CD4-positive, alpha-beta memory T cell (primary cell): ENCODE measurements around the gene PSME2. TPM values are rescaled to one million over a fixed set of nuclear protein-coding genes. Genes with fewer than 3 reads are reported as not detected.

Experiments
- CTCF ChIA-PET: fragments of 350-600 bp; sonication (Branson Sonifier 250); formaldehyde crosslinking; loops from one replicate; lab custom pipeline; 2021; ENCODE audit warnings: inconsistent platforms; ENCODE audit not compliant: partially characterized antibody; lab: Charles Lee
- POLR2A ChIA-PET: fragments of 350-600 bp; sonication (Branson Sonifier 250); formaldehyde crosslinking; loops from one replicate; lab custom pipeline; 2021; ENCODE audit not compliant: partially characterized antibody; lab: Charles Lee
- DNase-seq, 5 donors: peaks; one replicate each; pipeline versions ENCODE4 v3.0.0 to v3.0.0-alpha.2; 2020 to 2022; ENCODE audit warnings: mixed read lengths in 1 of 5
- H3K27ac ChIP-seq: one replicate; pipeline ENCODE4 v1.7.0; 2013; ENCODE audit warnings: low read depth, low read length
- H3K27me3 ChIP-seq: 2 replicates; pipeline ENCODE4 v1.7.0; 2013; ENCODE audit warnings: mild to moderate bottlenecking, low read length, moderate library complexity; ENCODE audit not compliant: insufficient read depth
- H3K36me3 ChIP-seq: 2 replicates; pipeline ENCODE4 v1.7.0; 2013; ENCODE audit warnings: mild to moderate bottlenecking, low read length, moderate library complexity; ENCODE audit not compliant: insufficient read depth
- H3K4me1 ChIP-seq: 2 replicates; pipeline ENCODE4 v1.7.0; 2013; ENCODE audit warnings: mild to moderate bottlenecking, low read length, moderate library complexity; ENCODE audit not compliant: insufficient read depth
- H3K4me3 ChIP-seq, 2 donors: one replicate each; pipeline ENCODE4 v1.7.0; 2013; ENCODE audit warnings: low read length in 2 of 2, mild to moderate bottlenecking in 1 of 2
- H3K9me3 ChIP-seq, 2 donors: one replicate each; pipeline ENCODE4 v1.7.0; 2013; ENCODE audit warnings: low read length in 2 of 2, control low read depth in 1 of 2; ENCODE audit not compliant: control insufficient read depth in 1 of 2
- H3K27ac Mint-ChIP-seq, 7 donors: one replicate each; pipeline ENCODE4 v1.8.0; 2020 to 2021; ENCODE audit warnings: mixed read lengths in 7 of 7, mild to moderate bottlenecking in 6 of 7, inconsistent platforms in 3 of 7, moderate library complexity in 3 of 7
- H3K27me3 Mint-ChIP-seq, 2 donors: one replicate each; pipeline ENCODE4 v1.8.0; 2020 to 2021; ENCODE audit warnings: mixed read lengths in 2 of 2
- H3K36me3 Mint-ChIP-seq, 2 donors: one replicate each; pipeline ENCODE4 v1.8.0; 2020 to 2021; ENCODE audit warnings: mixed read lengths in 2 of 2, inconsistent platforms in 1 of 2, mild to moderate bottlenecking in 1 of 2
- H3K4me1 Mint-ChIP-seq, 4 donors: one replicate each; pipeline ENCODE4 v1.8.0; 2020 to 2021; ENCODE audit warnings: mixed read lengths in 4 of 4, mild to moderate bottlenecking in 1 of 4
- H3K4me3 Mint-ChIP-seq, 8 donors: one replicate each; pipeline ENCODE4 v1.8.0; 2020 to 2021; ENCODE audit warnings: mixed read lengths in 8 of 8, mild to moderate bottlenecking in 7 of 8, moderate library complexity in 6 of 8, inconsistent platforms in 3 of 8
- H3K9me3 Mint-ChIP-seq, 8 donors: one replicate each; pipeline ENCODE4 v1.8.0; 2020 to 2021; ENCODE audit warnings: mixed read lengths in 8 of 8, mild to moderate bottlenecking in 5 of 8, inconsistent platforms in 3 of 8, moderate library complexity in 1 of 8
- intact Hi-C: fragments of 100-400 bp; cut with micrococcal nuclease; formaldehyde crosslinking; loops from one replicate; pipeline ENCODE4 v1.15.1; 2023
- polyA plus RNA-seq, 2 donors: library from polyadenylated mRNA; unstranded; fragments of 300-500 nt; fragmentation: Illumina TruSeq; gene quantifications; one replicate each; pipeline ENCODE4 v1.2.3, GENCODE V29; 2021
- total RNA-seq, 2 experiments: library from RNA; stranded (reverse); gene quantifications; one replicate each; pipeline ENCODE4 v1.2.3, GENCODE V29; 2021

The PSME2 gene
- total and polyA plus RNA-seq, 4 experiments from 2014 or later, result 143 to 815 (median 331) TPM

DNA sequence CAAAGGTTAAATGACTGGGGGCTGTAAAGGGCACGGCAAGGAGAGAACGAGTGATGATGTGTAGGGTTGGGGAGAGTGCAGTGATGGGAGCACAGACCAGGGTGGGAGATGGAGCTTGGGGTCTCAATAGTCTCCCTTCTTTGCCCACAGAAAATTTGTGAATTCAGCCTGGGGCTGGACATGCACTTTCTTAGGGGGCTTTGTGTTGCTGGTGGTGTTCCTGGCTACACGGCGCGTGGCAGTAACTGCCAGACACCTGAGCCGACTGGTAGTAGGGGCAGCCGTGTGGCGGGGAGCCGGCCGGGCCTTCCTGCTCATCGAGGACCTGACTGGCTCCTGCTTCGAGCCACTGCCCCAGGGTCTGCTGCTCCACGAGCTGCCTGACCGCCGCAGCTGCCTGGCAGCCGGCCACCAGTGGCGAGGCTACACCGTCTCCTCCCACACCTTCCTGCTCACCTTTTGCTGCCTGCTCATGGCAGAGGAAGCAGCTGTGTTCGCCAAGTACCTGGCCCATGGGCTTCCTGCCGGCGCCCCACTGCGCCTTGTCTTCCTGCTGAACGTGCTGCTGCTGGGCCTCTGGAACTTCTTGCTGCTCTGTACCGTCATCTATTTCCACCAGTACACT is 14.2 kb downstream of the PSME2 start:
- ChIA-PET POLR2A (interaction anchor here (0.6 to 16.1 kb wide), 9 partner anchors 9 to 321 kb away, joined by 3 to 347 read pairs (median 5); partner anchors contain the start of genes CARMIL3, DCAF11, EMC9 and IPO4), CTCF (interaction anchor here (1.2 to 2.6 kb wide), 5 partner anchors 16 to 74 kb away, joined by 4 to 15 read pairs (median 4); partner anchors contain the start of genes DCAF11, IRF9 and NRL)
- peak overlapping the region; percentile 85 to 96 (median 90) for H3K27ac Mint-ChIP-seq
- peaks cover 0 to 2% (median 0%) of the 10 kb centered on the region in 8 donors for H3K9me3 Mint-ChIP-seq
- intact Hi-C loops, result no loop called here
- Histone ChIP-seq H3K9me3 (no peaks in the 10 kb centered on the region), H3K27me3 (no peaks in the 10 kb centered on the region), H3K36me3 (peaks cover 2% of the 10 kb centered on the region), H3K4me1 (peaks cover 32% of the 10 kb centered on the region), H3K4me3 (no peak overlapping the region), H3K27ac (peak overlapping the region; percentile 41)
- H3K36me3 Mint-ChIP-seq, result peaks cover 2 to 9% of the 10 kb centered on the region in 2 donors
- peak overlapping the region; percentile 47 to 87 (median 60) for H3K4me3 Mint-ChIP-seq
- no peaks in the 10 kb centered on the region for H3K27me3 Mint-ChIP-seq
- DNase-seq, result peak in 4 of 5 donors; percentile 32 to 57 (median 34)
- peaks cover 25 to 41% (median 32%) of the 10 kb centered on the region in 4 donors for H3K4me1 Mint-ChIP-seq

DNA sequence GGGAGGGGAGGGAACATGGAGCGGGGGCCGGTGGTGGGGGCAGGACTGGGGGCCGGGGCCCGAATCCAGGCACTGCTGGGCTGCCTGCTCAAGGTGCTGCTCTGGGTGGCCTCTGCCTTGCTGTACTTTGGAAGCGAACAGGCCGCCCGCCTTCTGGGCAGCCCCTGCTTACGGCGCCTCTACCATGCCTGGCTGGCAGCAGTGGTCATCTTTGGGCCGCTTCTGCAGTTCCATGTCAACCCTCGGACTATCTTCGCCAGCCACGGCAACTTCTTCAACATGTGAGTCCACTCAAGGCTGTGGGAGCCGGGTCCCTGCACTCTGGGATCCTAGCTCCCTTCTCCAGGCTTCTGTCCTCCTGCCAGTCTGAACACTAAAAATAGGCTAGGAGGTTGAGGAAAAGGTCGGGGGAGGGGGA is 14.9 kb downstream of the PSME2 start:
- POLR2A ChIA-PET, result interaction anchor here (0.6 to 16.1 kb wide), 6 partner anchors 10 to 322 kb away, joined by 3 to 347 read pairs (median 4); partner anchors contain the start of genes CARMIL3, DCAF11, EMC9 and IRF9

GRCh38 chr14:24130717-24131548 is 15.5 kb downstream of the PSME2 start:
- Histone ChIP-seq H3K27ac (no peak overlapping the region), H3K9me3 (no peaks in the 10 kb centered on the region), H3K4me1 (peaks cover 24% of the 10 kb centered on the region), H3K27me3 (no peaks in the 10 kb centered on the region), H3K4me3 (no peak overlapping the region), H3K36me3 (no peaks in the 10 kb centered on the region)
- CTCF ChIA-PET, result interaction anchor here (1.2 to 2.1 kb wide), 2 partner anchors 22 to 73 kb away, joined by 4 to 5 read pairs; no protein-coding TSS in a partner anchor
- Mint-ChIP-seq H3K4me1 (peaks cover 20 to 34% (median 25%) of the 10 kb centered on the region in 4 donors), H3K9me3 (peaks cover 0 to 2% (median 0%) of the 10 kb centered on the region in 8 donors), H3K27me3 (no peaks in the 10 kb centered on the region), H3K4me3 (peak overlapping the region in 2 of 8 donors; percentile 10 to 48), H3K27ac (peak overlapping the region in 6 of 7 donors; percentile 22 to 79 (median 64)), H3K36me3 (peaks cover 0 to 2% of the 10 kb centered on the region in 2 donors)
- POLR2A ChIA-PET, result interaction anchor here (1.1 to 16.1 kb wide), 4 partner anchors 10 to 31 kb away, joined by 3 to 347 read pairs (median 13); partner anchors contain the start of genes DCAF11, EMC9, IRF9 and NRL
- intact Hi-C loops, result no loop called here
- DNase-seq, result no peak

More for the DNA sequence above, 14.9 kb downstream of the PSME2 start:
- no peak overlapping the region for H3K4me3 ChIP-seq
- CTCF ChIA-PET, result interaction anchor here (1.2 to 2.6 kb wide), 3 partner anchors 16 to 74 kb away, joined by 4 to 15 read pairs (median 5); partner anchors contain the start of genes DCAF11 and NRL
- no peaks in the 10 kb centered on the region for H3K9me3 ChIP-seq
- Mint-ChIP-seq H3K9me3 (peaks cover 0 to 2% (median 0%) of the 10 kb centered on the region in 8 donors), H3K4me3 (peak overlapping the region in 3 of 8 donors; percentile 35 to 57 (median 51)), H3K27ac (peak overlapping the region; percentile 84 to 96 (median 87)), H3K4me1 (peaks cover 20 to 35% (median 26%) of the 10 kb centered on the region in 4 donors), H3K27me3 (no peaks in the 10 kb centered on the region), H3K36me3 (peaks cover 0 to 3% of the 10 kb centered on the region in 2 donors)
- H3K27me3 ChIP-seq, result no peaks in the 10 kb centered on the region
- no peaks in the 10 kb centered on the region for H3K36me3 ChIP-seq
- H3K27ac ChIP-seq, result no peak overlapping the region
- DNase-seq, result no peak
- intact Hi-C loops, result no loop called here
- peaks cover 25% of the 10 kb centered on the region for H3K4me1 ChIP-seq

- DNase-seq, result no peak
- H3K4me1 ChIP-seq, result peaks cover 21% of the 10 kb centered on the region
- Mint-ChIP-seq H3K9me3 (peaks cover 0 to 2% (median 0%) of the 10 kb centered on the region in 8 donors), H3K4me1 (peaks cover 18 to 30% (median 23%) of the 10 kb centered on the region in 4 donors), H3K27me3 (no peaks in the 10 kb centered on the region), H3K4me3 (peak within 1 kb of the TSS in 2 of 8 donors; percentile 10 to 48), H3K36me3 (peaks cover under 1% of the 10 kb centered on the region in 2 donors), H3K27ac (peak within 1 kb of the TSS in 6 of 7 donors; percentile 54 to 85 (median 70))
- no peaks in the 10 kb centered on the region for H3K27me3 ChIP-seq
- ChIA-PET CTCF (interaction anchor here (0.9 kb wide), 1 partner anchor 31 kb away, joined by 3 read pairs; the partner anchor contains the start of gene IRF9), POLR2A (interaction anchor here (16.1 kb wide), 1 partner anchor 13 kb away, joined by 347 read pairs; the partner anchor contains the start of genes DCAF11 and NRL)
- intact Hi-C loops, result no loop called here
- no peaks in the 10 kb centered on the region for H3K36me3 ChIP-seq
- no peak within 1 kb of the TSS for H3K27ac ChIP-seq
- no peak within 1 kb of the TSS for H3K4me3 ChIP-seq
- no peaks in the 10 kb centered on the region for H3K9me3 ChIP-seq
These were observed 16.1 kb downstream of the PSME2 start, which contains the start of gene FITM1 for GRCh38 chr14:24130380-24130716. FITM1 (plus strand) TSS chr14:24130659; CDS start chr14:24131564, 905 bp downstream.

DNA sequence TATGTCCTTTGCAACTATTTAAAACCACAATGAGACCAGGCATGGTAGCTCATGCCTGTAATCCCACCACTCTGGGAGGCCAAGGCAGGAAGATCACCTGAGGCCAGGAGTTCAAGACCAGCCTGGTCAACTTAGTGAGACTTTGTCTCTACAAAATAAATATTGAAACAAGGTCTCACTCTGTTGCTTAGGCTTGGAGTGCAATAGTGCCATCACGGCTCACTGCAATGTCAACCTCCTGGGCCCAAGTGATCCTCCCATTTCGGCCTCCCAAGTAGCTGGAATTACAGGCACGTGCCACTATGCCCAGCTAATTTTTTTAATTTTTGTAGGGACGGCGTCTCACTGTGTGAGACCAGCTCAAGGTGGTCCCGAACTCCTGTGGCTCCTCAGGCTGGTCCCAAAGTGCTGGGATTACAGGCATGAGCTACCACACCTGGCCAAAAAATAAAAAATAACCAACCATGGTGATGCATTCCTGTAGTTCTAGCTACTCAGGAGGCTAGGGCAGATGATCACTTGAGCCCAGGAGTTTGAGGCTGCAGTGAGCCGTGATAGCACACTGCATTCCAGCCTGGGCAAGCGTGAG is 16.9 kb downstream of the PSME2 start:
- H3K9me3 Mint-ChIP-seq, result peaks cover 0 to 2% (median 0%) of the 10 kb centered on the region in 8 donors
- peaks cover 3% of the 10 kb centered on the region in 2 donors for H3K36me3 Mint-ChIP-seq
- H3K9me3 ChIP-seq, result no peaks in the 10 kb centered on the region
- intact Hi-C loops, result no loop called here
- no peaks in the 10 kb centered on the region for H3K27me3 Mint-ChIP-seq
- POLR2A ChIA-PET, result interaction anchor here (16.1 kb wide), 1 partner anchor 12 kb away, joined by 347 read pairs; the partner anchor contains the start of genes DCAF11 and NRL
- no peak overlapping the region for H3K27ac ChIP-seq
- CTCF ChIA-PET, result interaction anchor here (0.6 to 0.9 kb wide), 2 partner anchors 32 to 68 kb away, joined by 3 read pairs; partner anchors contain the start of gene IRF9
- no peak overlapping the region for H3K4me3 ChIP-seq
- H3K4me1 ChIP-seq, result peaks cover 17% of the 10 kb centered on the region
- H3K4me3 Mint-ChIP-seq, result no peak overlapping the region
- peaks cover 16 to 26% (median 18%) of the 10 kb centered on the region in 4 donors for H3K4me1 Mint-ChIP-seq
- H3K27ac Mint-ChIP-seq, result no peak overlapping the region
- H3K36me3 ChIP-seq, result no peaks in the 10 kb centered on the region
- H3K27me3 ChIP-seq, result no peaks in the 10 kb centered on the region
- no peak for DNase-seq

- H3K36me3 Mint-ChIP-seq, result peaks cover 15 to 18% of the 10 kb centered on the region in 2 donors
- CTCF ChIA-PET, result interaction anchor here (0.9 kb wide), 1 partner anchor 11 kb away, joined by 7 read pairs; no protein-coding TSS in a partner anchor
These were observed 18.7 kb downstream of the PSME2 start for GRCh38 chr14:24127673-24128072.

More at GRCh38 chr14:24127673-24128072, 18.7 kb downstream of the PSME2 start:
- Histone ChIP-seq H3K4me1 (peaks cover 11% of the 10 kb centered on the region), H3K9me3 (no peaks in the 10 kb centered on the region), H3K27ac (no peak overlapping the region), H3K36me3 (peaks cover 14% of the 10 kb centered on the region), H3K27me3 (no peaks in the 10 kb centered on the region), H3K4me3 (no peak overlapping the region)
- no peaks in the 10 kb centered on the region for H3K27me3 Mint-ChIP-seq
- peaks cover 10 to 20% (median 13%) of the 10 kb centered on the region in 4 donors for H3K4me1 Mint-ChIP-seq
- no peak for DNase-seq
- intact Hi-C loops, result no loop called here
- POLR2A ChIA-PET, result interaction anchor here (1.1 to 16.1 kb wide), 4 partner anchors 8 to 20 kb away, joined by 3 to 347 read pairs (median 8); partner anchors contain the start of genes DCAF11, EMC9, NRL and PSME1
- no peak overlapping the region for H3K4me3 Mint-ChIP-seq
- H3K9me3 Mint-ChIP-seq, result peaks cover 0 to 2% (median 0%) of the 10 kb centered on the region in 8 donors
- H3K27ac Mint-ChIP-seq, result peak overlapping the region in 1 of 7 donors; percentile 29
